Liver (tissue), 9 donors: ENCODE measurements around the gene DPP7. TPM values are rescaled to one million over a fixed set of nuclear protein-coding genes. Genes with fewer than 3 reads are reported as not detected.

Source experiments
- DNase-seq: peaks from one replicate; pipeline ENCODE4 v3.0.0-alpha.2; 2017; ENCODE audit warnings: low spot score
- H3K27ac ChIP-seq, 2 donors: one replicate each; pipeline ENCODE4 v1.7.0; 2013; ENCODE audit warnings: inconsistent platforms in 2 of 2, low read length in 2 of 2, control low read depth in 1 of 2, low read depth in 1 of 2, mild to moderate bottlenecking in 1 of 2
- H3K27me3 ChIP-seq, 4 donors: one replicate each; pipeline versions ENCODE4 v1.6.1 to v1.7.0; 2013; ENCODE audit warnings: low read length in 3 of 4, inconsistent platforms in 1 of 4, mild to moderate bottlenecking in 1 of 4, moderate library complexity in 1 of 4; ENCODE audit not compliant: control insufficient read depth in 4 of 4, insufficient read depth in 4 of 4
- H3K36me3 ChIP-seq, 4 donors: one replicate each; pipeline versions ENCODE4 v1.6.1 to v1.7.0; 2013; ENCODE audit warnings: low read length in 3 of 4, mild to moderate bottlenecking in 3 of 4, low read depth in 1 of 4, moderate library complexity in 1 of 4; ENCODE audit not compliant: control insufficient read depth in 4 of 4, insufficient read depth in 3 of 4
- H3K4me1 ChIP-seq, 4 donors: one replicate each; pipeline versions ENCODE4 v1.6.1 to v1.7.0; 2013; ENCODE audit warnings: low read length in 3 of 4, mild to moderate bottlenecking in 3 of 4, moderate library complexity in 1 of 4; ENCODE audit not compliant: control insufficient read depth in 4 of 4, insufficient read depth in 4 of 4
- H3K4me3 ChIP-seq, 3 donors: one replicate each; pipeline versions ENCODE4 v1.6.1 to v1.7.0; 2013; ENCODE audit warnings: low read length in 3 of 3, control low read depth in 1 of 3, low read depth in 1 of 3, mild to moderate bottlenecking in 1 of 3
- H3K9ac ChIP-seq, 2 donors: one replicate each; pipeline ENCODE4 v1.7.0; 2013; ENCODE audit warnings: low read length in 2 of 2, mild to moderate bottlenecking in 2 of 2, moderate library complexity in 2 of 2, control low read depth in 1 of 2, low read depth in 1 of 2
- H3K9me3 ChIP-seq, 4 donors: one replicate each; pipeline versions ENCODE4 v1.6.1 to v1.7.0; 2013; ENCODE audit warnings: low read length in 3 of 4; ENCODE audit not compliant: control insufficient read depth in 4 of 4
- EGR1 ChIP-seq, 2 donors: IDR thresholded peaks; 2 replicates each; pipeline ENCODE4 v1.6.1; 2016 to 2018; ENCODE audit warnings: antibody characterized with exemption in 2 of 2, low read depth in 2 of 2
- FOXA1 ChIP-seq: IDR thresholded peaks from 2 replicates; pipeline ENCODE4 v1.6.1; 2016; ENCODE audit warnings: antibody characterized with exemption
- FOXA2 ChIP-seq: IDR thresholded peaks from 2 replicates; pipeline ENCODE4 v1.6.1; 2016; ENCODE audit warnings: antibody characterized with exemption
- GABPA ChIP-seq, 2 donors: IDR thresholded peaks in 1 of 2; conservative IDR thresholded peaks in 1 of 2; 2 replicates each; pipeline ENCODE4 v1.6.1; 2016; ENCODE audit warnings: antibody characterized with exemption in 2 of 2, mild to moderate bottlenecking in 1 of 2, moderate library complexity in 1 of 2
- HNF4A ChIP-seq, 2 donors: conservative IDR thresholded peaks; 2 replicates each; pipeline ENCODE4 v1.6.1; 2016; ENCODE audit warnings: antibody characterized with exemption in 2 of 2, mild to moderate bottlenecking in 2 of 2
- HNF4G ChIP-seq: IDR thresholded peaks from 2 replicates; pipeline ENCODE4 v1.6.1; 2016; ENCODE audit warnings: antibody characterized with exemption
- JUND ChIP-seq, 2 donors: IDR thresholded peaks; 2 replicates each; pipeline ENCODE4 v1.6.1; 2016; ENCODE audit warnings: antibody characterized with exemption in 2 of 2
- NR2F2 ChIP-seq: IDR thresholded peaks from 2 replicates; pipeline ENCODE4 v1.6.1; 2016; ENCODE audit warnings: antibody characterized with exemption
- RXRA ChIP-seq, 2 donors: IDR thresholded peaks; 2 replicates each; pipeline ENCODE4 v1.6.1; 2017 to 2018; ENCODE audit warnings: antibody characterized with exemption in 2 of 2, mild to moderate bottlenecking in 1 of 2
- SP1 ChIP-seq: IDR thresholded peaks from 2 replicates; pipeline ENCODE4 v1.6.1; 2018; ENCODE audit warnings: antibody characterized with exemption, mild to moderate bottlenecking
- TAF1 ChIP-seq: conservative IDR thresholded peaks from 2 replicates; pipeline ENCODE4 v1.6.1; 2016; ENCODE audit warnings: antibody characterized with exemption, mild to moderate bottlenecking
- YY1 ChIP-seq: IDR thresholded peaks from 2 replicates; pipeline ENCODE4 v1.6.1; 2016; ENCODE audit warnings: antibody characterized with exemption, mild to moderate bottlenecking
- ZBTB33 ChIP-seq: IDR thresholded peaks from 2 replicates; pipeline ENCODE4 v1.6.1; 2016; ENCODE audit warnings: antibody characterized with exemption
- WGBS: extraction: QIAGEN DNeasy Blood & Tissue Kit; methylation state at CpG from one replicate; pipeline ENCODE4 v1.1.7; 2013; 5-methylcytosine and 5-hydroxymethylcytosine counted together
- polyA plus RNA-seq, 2 donors: library from polyadenylated mRNA; stranded (reverse) in 1 of 2; unstranded in 1 of 2; fragments of 200-250 nt in 1 of 2; fragments of >200 nt in 1 of 2; fragmentation: Nextera tagmentation in 1 of 2; extraction: Ambion mirVana in 1 of 2; gene quantifications; one replicate each; pipeline versions ENCODE4 v1.2.1 to v1.2.3, GENCODE V29; 2013 to 2015
- total RNA-seq, 2 donors: library from RNA; depleted of rRNA; stranded (reverse); fragments of >200 nt; gene quantifications; one replicate each; pipeline ENCODE4 v1.2.3, GENCODE V29; 2014
- TF ChIP-seq, protein P1 (sequence below): IDR thresholded peaks from 2 replicates; pipeline ENCODE4 v1.6.1; 2016; ENCODE audit warnings: antibody characterized with exemption
- TF ChIP-seq, protein P2 (sequence below): fragments of 150-350 bp; IDR thresholded peaks from 2 replicates; pipeline ENCODE4 v1.5.1; 2017; ENCODE audit warnings: improper control_type of control experiment, low read depth, low read length; ENCODE audit not compliant: missing input control
- TF ChIP-seq, protein P3 (sequence below): IDR thresholded peaks from 2 replicates; pipeline ENCODE4 v1.6.1; 2016; ENCODE audit warnings: antibody characterized with exemption
- donor health status: healthy.
- donor health status: healthy.
- donor health status: healthy.
- donor health status: healthy.
- donor health status: healthy.

Gene DPP7
- total and polyA plus RNA-seq, 4 donors = 25.0 to 71.1 (median 50.7) TPM

DNA sequence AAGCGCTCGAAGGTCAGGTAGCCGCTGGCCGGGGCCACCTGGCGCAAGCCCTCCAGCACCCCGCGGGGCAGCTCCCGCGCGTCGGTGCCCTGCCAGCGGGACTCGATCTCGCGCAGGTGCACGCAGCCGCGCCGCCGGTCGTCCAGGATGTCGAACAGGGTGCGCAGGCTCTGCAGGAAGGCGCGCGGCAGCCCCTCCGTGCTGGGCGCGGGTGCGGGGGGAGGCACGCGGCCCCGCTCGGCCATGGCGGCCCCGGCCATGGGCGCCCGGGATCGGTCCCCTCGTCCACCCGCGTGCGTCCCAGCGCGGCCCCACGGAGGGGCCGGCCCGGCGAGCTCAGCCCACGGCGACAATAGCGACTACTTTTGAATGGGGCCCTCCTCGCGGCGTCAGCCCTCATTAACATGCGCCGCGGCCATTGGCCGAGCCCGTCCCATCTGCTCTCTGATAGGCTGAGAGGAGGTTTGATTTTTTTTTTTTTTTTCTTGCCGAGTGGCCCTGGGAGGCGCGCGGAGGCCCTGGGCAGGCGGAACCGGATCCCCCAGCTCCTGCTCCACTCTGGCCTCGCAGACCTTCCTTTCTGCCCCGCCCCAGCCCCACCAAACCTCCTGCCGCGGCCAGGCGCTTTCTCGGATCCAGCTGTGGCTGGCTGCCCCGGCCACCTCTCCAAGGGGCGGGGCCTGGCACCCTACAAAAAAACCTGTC lies 44.2 kb downstream of the DPP7 start, which contains the start of gene SAPCD2:
Gene SAPCD2 (minus strand): TSS at position 357 of the 705 bp plus-strand sequence. CDS start 97 bp downstream, at position 260.
- WGBS = 3% methylated on average over 74 of the region's 74 CpGs
- no peak within 1 kb of the TSS for H3K9ac ChIP-seq
- peak within 1 kb of the TSS in 1 of 3 donors; percentile 46 for H3K4me3 ChIP-seq
- H3K27me3 ChIP-seq = peaks cover 0 to 13% (median 1%) of the 10 kb centered on the region in 4 donors
- H3K27ac ChIP-seq = no peak within 1 kb of the TSS
- H3K36me3 ChIP-seq = no peaks in the 10 kb centered on the region
- H3K9me3 ChIP-seq = no peaks in the 10 kb centered on the region
- H3K4me1 ChIP-seq = peaks cover 4 to 12% (median 5%) of the 10 kb centered on the region in 4 donors
- DNase-seq = peak; percentile 75
- TF ChIP-seq GABPA (IDR thresholded peaks at IDR 0.05 in 1 of 2, conservative IDR thresholded peaks at IDR 0.05 in 1 of 2) (no peak), SP1 (peak; percentile 23)

GRCh38 chr9:137069508-137070091 lies 44.9 kb downstream of the DPP7 start:
- H3K9ac ChIP-seq = no peak overlapping the region
- peaks cover 0 to 13% (median 1%) of the 10 kb centered on the region in 4 donors for H3K27me3 ChIP-seq
- no peak for DNase-seq
- H3K4me1 ChIP-seq = peaks cover 4 to 12% (median 5%) of the 10 kb centered on the region in 4 donors
- no peaks in the 10 kb centered on the region for H3K36me3 ChIP-seq
- no peak overlapping the region for H3K27ac ChIP-seq
- no peak overlapping the region for H3K4me3 ChIP-seq
- no peaks in the 10 kb centered on the region for H3K9me3 ChIP-seq
- WGBS = 6% methylated on average over 52 of the region's 52 CpGs
- no peak for TF ChIP-seq GABPA (IDR thresholded peaks at IDR 0.05 in 1 of 2, conservative IDR thresholded peaks at IDR 0.05 in 1 of 2)
- no peak for TF ChIP-seq HNF4G
- TF ChIP-seq, protein P1, sequence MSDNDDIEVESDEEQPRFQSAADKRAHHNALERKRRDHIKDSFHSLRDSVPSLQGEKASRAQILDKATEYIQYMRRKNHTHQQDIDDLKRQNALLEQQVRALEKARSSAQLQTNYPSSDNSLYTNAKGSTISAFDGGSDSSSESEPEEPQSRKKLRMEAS = no peak
- TF ChIP-seq SP1 = no peak
- TF ChIP-seq RXRA (IDR thresholded peaks at IDR 0.05) = no peak
- no peak for TF ChIP-seq HNF4A (conservative IDR thresholded peaks at IDR 0.05)

DNA sequence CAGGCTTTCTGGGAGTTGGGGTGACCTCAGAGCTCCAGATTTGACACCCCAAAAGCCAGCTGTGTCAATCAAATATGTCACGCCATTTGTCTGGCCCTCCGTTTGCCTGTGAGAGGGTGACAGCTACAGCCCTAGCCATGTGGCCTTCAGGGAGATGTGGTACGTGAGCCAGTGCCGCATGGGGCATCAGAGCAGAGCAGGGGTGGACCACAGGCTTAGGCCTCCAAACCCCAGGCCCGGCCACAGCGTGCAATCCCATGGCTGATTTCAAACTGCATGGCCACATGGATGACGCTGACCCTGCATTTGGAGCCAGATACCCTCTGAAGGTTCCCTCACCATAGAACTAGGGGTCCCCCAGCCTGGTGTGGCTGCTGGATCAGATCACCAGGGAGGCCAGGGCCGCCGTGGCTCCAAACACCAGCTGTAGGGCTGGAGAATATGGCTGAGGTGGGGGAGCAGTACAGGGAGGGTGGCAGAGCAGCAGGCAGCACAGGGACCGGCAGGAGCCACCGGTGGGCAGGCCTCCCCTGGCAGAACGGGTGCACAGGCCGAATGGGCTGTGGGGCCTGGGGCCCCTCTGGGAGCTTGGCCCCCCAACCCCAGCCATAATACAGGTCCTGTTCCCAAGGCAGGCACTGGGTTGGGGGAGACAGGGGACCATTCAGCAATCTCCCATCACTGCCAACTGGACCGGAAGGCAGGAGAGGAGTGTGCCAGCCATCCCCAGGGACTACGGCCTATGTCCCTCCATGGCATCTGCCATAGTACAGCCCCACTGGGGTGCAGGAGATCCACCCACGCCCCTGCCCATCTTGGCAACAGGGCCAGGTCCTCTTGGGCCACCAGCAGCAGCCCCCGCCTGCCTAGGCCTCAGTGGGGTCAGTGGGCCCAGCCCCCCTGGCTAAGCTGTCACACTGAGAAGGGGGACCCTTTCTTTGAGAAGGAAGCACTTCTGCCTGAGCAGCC lies 45.7 kb downstream of the DPP7 start:
- Histone ChIP-seq H3K9ac (no peak overlapping the region), H3K27ac (no peak overlapping the region), H3K4me1 (peaks cover 4 to 14% (median 5%) of the 10 kb centered on the region in 4 donors), H3K27me3 (peaks cover 0 to 13% (median 1%) of the 10 kb centered on the region in 4 donors), H3K9me3 (no peaks in the 10 kb centered on the region), H3K4me3 (no peak overlapping the region), H3K36me3 (no peaks in the 10 kb centered on the region)
- WGBS = 81% methylated on average over 17 of the region's 17 CpGs
- DNase-seq = no peak
- no peak for TF ChIP-seq SP1
- no peak for TF ChIP-seq RXRA (IDR thresholded peaks at IDR 0.05)
- TF ChIP-seq TAF1 = no peak
- TF ChIP-seq HNF4G = no peak
- TF ChIP-seq EGR1 (IDR thresholded peaks at IDR 0.05; ENCODE audit: low read depth in 2 of 2) = no peak
- no peak for TF ChIP-seq FOXA1
- TF ChIP-seq, protein P2, sequence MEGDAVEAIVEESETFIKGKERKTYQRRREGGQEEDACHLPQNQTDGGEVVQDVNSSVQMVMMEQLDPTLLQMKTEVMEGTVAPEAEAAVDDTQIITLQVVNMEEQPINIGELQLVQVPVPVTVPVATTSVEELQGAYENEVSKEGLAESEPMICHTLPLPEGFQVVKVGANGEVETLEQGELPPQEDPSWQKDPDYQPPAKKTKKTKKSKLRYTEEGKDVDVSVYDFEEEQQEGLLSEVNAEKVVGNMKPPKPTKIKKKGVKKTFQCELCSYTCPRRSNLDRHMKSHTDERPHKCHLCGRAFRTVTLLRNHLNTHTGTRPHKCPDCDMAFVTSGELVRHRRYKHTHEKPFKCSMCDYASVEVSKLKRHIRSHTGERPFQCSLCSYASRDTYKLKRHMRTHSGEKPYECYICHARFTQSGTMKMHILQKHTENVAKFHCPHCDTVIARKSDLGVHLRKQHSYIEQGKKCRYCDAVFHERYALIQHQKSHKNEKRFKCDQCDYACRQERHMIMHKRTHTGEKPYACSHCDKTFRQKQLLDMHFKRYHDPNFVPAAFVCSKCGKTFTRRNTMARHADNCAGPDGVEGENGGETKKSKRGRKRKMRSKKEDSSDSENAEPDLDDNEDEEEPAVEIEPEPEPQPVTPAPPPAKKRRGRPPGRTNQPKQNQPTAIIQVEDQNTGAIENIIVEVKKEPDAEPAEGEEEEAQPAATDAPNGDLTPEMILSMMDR = no peak
- no peak for TF ChIP-seq FOXA2
- TF ChIP-seq HNF4A (conservative IDR thresholded peaks at IDR 0.05) = no peak
- TF ChIP-seq, protein P1 = no peak
- no peak for TF ChIP-seq GABPA (IDR thresholded peaks at IDR 0.05 in 1 of 2, conservative IDR thresholded peaks at IDR 0.05 in 1 of 2)
- no peak for TF ChIP-seq YY1
- TF ChIP-seq NR2F2 = no peak
- TF ChIP-seq, protein P3, sequence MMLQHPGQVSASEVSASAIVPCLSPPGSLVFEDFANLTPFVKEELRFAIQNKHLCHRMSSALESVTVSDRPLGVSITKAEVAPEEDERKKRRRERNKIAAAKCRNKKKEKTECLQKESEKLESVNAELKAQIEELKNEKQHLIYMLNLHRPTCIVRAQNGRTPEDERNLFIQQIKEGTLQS = no peak
- no peak for TF ChIP-seq ZBTB33
- no peak for TF ChIP-seq JUND (IDR thresholded peaks at IDR 0.05)
